CD14-positive monocyte (primary cell): ENCODE measurements around the gene ZAP70. TPM values are rescaled to one million over a fixed set of nuclear protein-coding genes. Genes with fewer than 3 reads are reported as not detected.
A peak's percentile ranks its signal among the peaks of the same experiment; 100 is the strongest.
"Not testable (repeated sequence)": the region's sequence is repeated elsewhere in the genome, so short reads cannot be mapped to it uniquely, and the experiment has no call there.

Experiments used
- DNase-seq, 3 donors: peaks; one replicate each; pipeline ENCODE4 v3.0.0-alpha.2; 2011 to 2022
- H2AFZ ChIP-seq: 2 replicates; pipeline ENCODE4 v1.6.0; 2012; ENCODE audit warnings: mild to moderate bottlenecking, low read depth, low read length, inconsistent platforms; ENCODE audit not compliant: insufficient read depth, poor library complexity, severe bottlenecking
- H3K27ac ChIP-seq, 2 donors: 1 replicate in 1 of 2; 2 replicates in 1 of 2; pipeline ENCODE4 v1.5.1; 2012 to 2013; ENCODE audit warnings: low read length in 2 of 2, control low read depth in 1 of 2, inconsistent platforms in 1 of 2, low read depth in 1 of 2, mild to moderate bottlenecking in 1 of 2
- H3K27me3 ChIP-seq, 2 donors: one replicate each; pipeline versions ENCODE4 v1.6.0 to v1.6.1; 2011 to 2013; ENCODE audit warnings: low read length in 2 of 2; ENCODE audit not compliant: control insufficient read depth in 2 of 2, insufficient read depth in 2 of 2
- H3K36me3 ChIP-seq, 2 donors: replicated peaks in 1 of 2; 1 replicate in 1 of 2; 2 replicates in 1 of 2; pipeline versions ENCODE4 v1.5.1 to v1.6.1; 2012 to 2013; ENCODE audit warnings: low read length in 2 of 2, control low read depth in 1 of 2, inconsistent platforms in 1 of 2, mild to moderate bottlenecking in 1 of 2; ENCODE audit not compliant: insufficient read depth in 2 of 2, control insufficient read depth in 1 of 2
- H3K4me1 ChIP-seq, 2 donors: 1 replicate in 1 of 2; 2 replicates in 1 of 2; pipeline versions ENCODE4 v1.5.1 to v1.6.1; 2012 to 2013; ENCODE audit warnings: low read length in 2 of 2, control low read depth in 1 of 2, inconsistent platforms in 1 of 2, mild to moderate bottlenecking in 1 of 2, moderate library complexity in 1 of 2; ENCODE audit not compliant: insufficient read depth in 2 of 2, control insufficient read depth in 1 of 2
- H3K4me2 ChIP-seq: replicated peaks from 2 replicates; pipeline ENCODE3; 2012; ENCODE audit warnings: low read length, moderate library complexity, mild to moderate bottlenecking; ENCODE audit not compliant: poor library complexity, severe bottlenecking; ENCODE audit errors: extremely low read depth
- H3K4me3 ChIP-seq, 3 experiments: fragments of 200-600 bp in 1 of 3; sonication (generic) in 1 of 3; replicated peaks in 1 of 3; 1 replicate in 2 of 3; 2 replicates in 1 of 3; pipeline ENCODE4 v1.5.1; 2011 to 2013; ENCODE audit warnings: low read length in 3 of 3, mild to moderate bottlenecking in 3 of 3, control low read depth in 2 of 3, low read depth in 2 of 3, inconsistent platforms in 1 of 3, moderate library complexity in 1 of 3
- H3K79me2 ChIP-seq: 2 replicates; pipeline ENCODE4 v1.6.0; 2012; ENCODE audit warnings: mild to moderate bottlenecking, control low read depth, inconsistent platforms, low read length, moderate library complexity; ENCODE audit not compliant: insufficient read depth
- H3K9ac ChIP-seq: 2 replicates; pipeline ENCODE4 v1.6.0; 2017; ENCODE audit warnings: low read length, mild to moderate bottlenecking; ENCODE audit not compliant: insufficient read depth, poor library complexity, severe bottlenecking
- H3K9me3 ChIP-seq, 2 donors: replicated peaks in 1 of 2; 1 replicate in 1 of 2; 2 replicates in 1 of 2; pipeline versions ENCODE4 v1.5.1 to v1.6.1; 2012 to 2013; ENCODE audit warnings: low read length in 2 of 2, control low read depth in 1 of 2; ENCODE audit not compliant: control insufficient read depth in 1 of 2, insufficient read depth in 1 of 2
- H4K20me1 ChIP-seq: 2 replicates; pipeline ENCODE4 v1.6.0; 2012; ENCODE audit warnings: mild to moderate bottlenecking, low read length, control low read depth, moderate library complexity; ENCODE audit not compliant: insufficient read depth
- H3K27ac Mint-ChIP-seq, 7 donors: one replicate each; pipeline ENCODE4 v1.8.0; 2020; ENCODE audit warnings: mild to moderate bottlenecking in 7 of 7, mixed read lengths in 7 of 7, moderate library complexity in 6 of 7, inconsistent platforms in 2 of 7
- H3K27me3 Mint-ChIP-seq, 3 donors: one replicate each; pipeline ENCODE4 v1.8.0; 2021 to 2022; ENCODE audit warnings: low read depth in 3 of 3, mild to moderate bottlenecking in 3 of 3, mixed read lengths in 3 of 3, moderate library complexity in 3 of 3, inconsistent platforms in 1 of 3
- H3K36me3 Mint-ChIP-seq, 2 donors: one replicate each; pipeline ENCODE4 v1.8.0; 2020; ENCODE audit warnings: mixed read lengths in 2 of 2, inconsistent platforms in 1 of 2, mild to moderate bottlenecking in 1 of 2
- H3K4me1 Mint-ChIP-seq: one replicate; pipeline ENCODE4 v1.8.0; 2020; ENCODE audit warnings: mild to moderate bottlenecking, mixed read lengths
- H3K4me3 Mint-ChIP-seq, 2 donors: one replicate each; pipeline ENCODE4 v1.8.0; 2020; ENCODE audit warnings: mild to moderate bottlenecking in 2 of 2, mixed read lengths in 2 of 2, moderate library complexity in 1 of 2
- H3K9me3 Mint-ChIP-seq, 7 donors: one replicate each; pipeline ENCODE4 v1.8.0; 2020 to 2022; ENCODE audit warnings: mixed read lengths in 7 of 7, mild to moderate bottlenecking in 6 of 7, moderate library complexity in 6 of 7, inconsistent platforms in 2 of 7
- WGBS: methylation state at CpG from one replicate; pipeline ENCODE4 v1.1.5; 2013; ENCODE audit warnings: missing lambda C conversion rate; ENCODE audit not compliant: insufficient coverage; 5-methylcytosine and 5-hydroxymethylcytosine counted together
- intact Hi-C, 2 donors: fragments of 100-400 bp; cut with micrococcal nuclease; formaldehyde crosslinking; loops; one replicate each; pipeline versions ENCODE4 v1.15.0 to v1.15.1; 2023
- polyA plus RNA-seq, 3 donors: library from polyadenylated mRNA; depleted of rRNA in 1 of 3; unstranded in 2 of 3; stranded (reverse) in 1 of 3; fragments of 300-500 nt in 2 of 3; fragments of >200 nt in 1 of 3; fragmentation: Illumina TruSeq in 2 of 3; gene quantifications; 1 replicate in 2 of 3; 2 replicates in 1 of 3; pipeline ENCODE4 v1.2.3, GENCODE V29; 2012 to 2021
- TF ChIP-seq, protein P1 (sequence below): fragments of 200-600 bp; IDR thresholded peaks from one replicate; pipeline ENCODE4 v1.8.0; 2022; ENCODE audit warnings: antibody characterized with exemption, mild to moderate bottlenecking

ZAP70 gene
- polyA plus RNA-seq, 3 donors = 0.30 to 0.69 (median 0.38) TPM

DNA sequence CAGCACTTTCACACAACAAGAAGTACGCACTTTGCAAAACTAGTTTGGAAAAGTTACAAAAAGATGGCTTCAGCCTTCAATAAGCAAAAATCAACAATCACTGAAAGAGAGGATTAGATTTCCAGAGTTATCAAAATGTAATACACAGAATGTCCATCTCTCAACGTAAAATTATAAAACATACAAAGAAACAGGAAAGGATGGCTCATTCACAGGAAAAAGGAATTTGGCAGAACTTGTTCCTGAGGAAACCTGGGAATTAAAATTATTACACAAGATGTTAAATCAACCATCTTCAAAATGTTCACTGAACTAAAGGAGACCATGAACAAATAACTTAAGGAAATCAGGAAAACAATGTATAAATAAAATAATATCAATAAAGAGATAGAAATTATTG, 35.9 kb upstream of the ZAP70 start:
- no peak overlapping the region for H3K9ac ChIP-seq
- no peak overlapping the region for H3K4me3 Mint-ChIP-seq
- H3K4me2 ChIP-seq = no peak overlapping the region
- H3K36me3 Mint-ChIP-seq = no peaks in the 10 kb centered on the region
- no peaks in the 10 kb centered on the region for H3K79me2 ChIP-seq
- H3K36me3 ChIP-seq = no peaks in the 10 kb centered on the region
- H3K4me1 ChIP-seq = no peaks in the 10 kb centered on the region
- H3K4me3 ChIP-seq = no peak overlapping the region
- H3K27me3 ChIP-seq = no peaks in the 10 kb centered on the region
- no peak overlapping the region for H3K27ac Mint-ChIP-seq
- WGBS = no CpG with 5 or more reads among the region's 2 CpGs
- H2AFZ ChIP-seq = no peak overlapping the region
- intact Hi-C loops = no loop called here
- TF ChIP-seq, protein P1, sequence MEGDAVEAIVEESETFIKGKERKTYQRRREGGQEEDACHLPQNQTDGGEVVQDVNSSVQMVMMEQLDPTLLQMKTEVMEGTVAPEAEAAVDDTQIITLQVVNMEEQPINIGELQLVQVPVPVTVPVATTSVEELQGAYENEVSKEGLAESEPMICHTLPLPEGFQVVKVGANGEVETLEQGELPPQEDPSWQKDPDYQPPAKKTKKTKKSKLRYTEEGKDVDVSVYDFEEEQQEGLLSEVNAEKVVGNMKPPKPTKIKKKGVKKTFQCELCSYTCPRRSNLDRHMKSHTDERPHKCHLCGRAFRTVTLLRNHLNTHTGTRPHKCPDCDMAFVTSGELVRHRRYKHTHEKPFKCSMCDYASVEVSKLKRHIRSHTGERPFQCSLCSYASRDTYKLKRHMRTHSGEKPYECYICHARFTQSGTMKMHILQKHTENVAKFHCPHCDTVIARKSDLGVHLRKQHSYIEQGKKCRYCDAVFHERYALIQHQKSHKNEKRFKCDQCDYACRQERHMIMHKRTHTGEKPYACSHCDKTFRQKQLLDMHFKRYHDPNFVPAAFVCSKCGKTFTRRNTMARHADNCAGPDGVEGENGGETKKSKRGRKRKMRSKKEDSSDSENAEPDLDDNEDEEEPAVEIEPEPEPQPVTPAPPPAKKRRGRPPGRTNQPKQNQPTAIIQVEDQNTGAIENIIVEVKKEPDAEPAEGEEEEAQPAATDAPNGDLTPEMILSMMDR = no peak
- H3K9me3 ChIP-seq = no peaks in the 10 kb centered on the region
- H3K27ac ChIP-seq = no peak overlapping the region
- H3K9me3 Mint-ChIP-seq = peaks cover 0 to 26% (median 14%) of the 10 kb centered on the region in 7 donors
- no peaks in the 10 kb centered on the region for H4K20me1 ChIP-seq
- peaks cover 10% of the 10 kb centered on the region for H3K4me1 Mint-ChIP-seq
- DNase-seq = no peak
- H3K27me3 Mint-ChIP-seq = peaks cover 3 to 5% (median 4%) of the 10 kb centered on the region in 3 donors

DNA sequence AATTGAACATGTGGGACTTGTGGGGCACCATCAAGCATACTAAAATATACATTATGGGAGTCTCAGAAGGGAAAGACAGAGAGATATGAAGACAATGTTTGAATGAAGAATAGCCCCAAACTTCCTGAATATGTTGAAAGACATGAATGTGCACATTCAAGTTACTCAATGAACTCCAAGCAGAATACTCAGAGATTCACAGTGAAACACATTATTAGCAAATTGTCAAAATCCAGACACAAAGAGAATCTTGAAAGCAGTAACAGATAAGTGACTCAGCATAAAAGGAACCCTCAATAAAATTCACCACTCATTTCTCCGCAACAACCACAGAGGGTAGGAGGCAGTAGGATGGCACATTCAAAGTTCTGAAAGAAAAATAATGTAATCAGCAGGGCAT, 35.1 kb upstream of the ZAP70 start:
- DNase-seq = no peak
- WGBS = no CpG with 5 or more reads among the region's 1 CpG
- Histone ChIP-seq H3K9me3 (no peaks in the 10 kb centered on the region), H3K27ac (no peak overlapping the region), H3K4me1 (no peaks in the 10 kb centered on the region), H3K9ac (no peak overlapping the region), H3K27me3 (no peaks in the 10 kb centered on the region), H3K4me3 (no peak overlapping the region), H4K20me1 (no peaks in the 10 kb centered on the region), H2AFZ (no peak overlapping the region), H3K79me2 (no peaks in the 10 kb centered on the region), H3K4me2 (no peak overlapping the region), H3K36me3 (no peaks in the 10 kb centered on the region)
- H3K9me3 Mint-ChIP-seq = peaks cover 0 to 26% (median 14%) of the 10 kb centered on the region in 7 donors
- peaks cover 5% of the 10 kb centered on the region for H3K4me1 Mint-ChIP-seq
- no peak overlapping the region for H3K27ac Mint-ChIP-seq
- H3K27me3 Mint-ChIP-seq = peaks cover 3 to 5% (median 4%) of the 10 kb centered on the region in 3 donors
- H3K36me3 Mint-ChIP-seq = no peaks in the 10 kb centered on the region
- TF ChIP-seq, protein P1 = no peak
- intact Hi-C loops = no loop called here
- peak overlapping the region in 1 of 2 donors; percentile 16 for H3K4me3 Mint-ChIP-seq

DNA sequence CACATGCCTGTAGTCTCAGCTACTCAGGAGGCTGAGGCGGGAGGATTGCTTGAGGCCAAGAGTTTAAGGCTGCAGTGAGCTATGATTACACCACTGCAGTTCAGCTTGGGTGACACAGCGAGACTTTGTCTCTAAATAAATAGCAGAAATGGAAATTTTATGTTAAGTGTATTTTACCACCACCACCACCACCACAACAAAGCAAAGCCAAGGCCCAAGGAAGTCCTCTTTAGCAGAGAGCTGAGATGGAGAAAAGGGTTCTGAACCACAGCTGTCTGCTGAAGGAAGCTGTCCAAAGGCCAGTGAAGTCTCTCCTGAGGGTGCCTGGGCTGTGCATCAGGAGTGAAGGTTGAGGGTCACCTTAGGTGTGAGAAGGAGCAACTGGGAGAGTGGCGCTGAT, 26.1 kb upstream of the ZAP70 start:
- H3K27me3 ChIP-seq, H3K4me1 Mint-ChIP-seq, H3K9me3 ChIP-seq, H3K27ac Mint-ChIP-seq, H3K36me3 ChIP-seq, H3K27me3 Mint-ChIP-seq, H3K79me2 ChIP-seq, H3K27ac ChIP-seq, H3K4me1 ChIP-seq, H3K9me3 Mint-ChIP-seq, H2AFZ ChIP-seq, H3K4me3 ChIP-seq, H3K4me3 Mint-ChIP-seq, H3K36me3 Mint-ChIP-seq, H3K9ac ChIP-seq, H4K20me1 ChIP-seq, H3K4me2 ChIP-seq, DNase-seq, intact Hi-C loops: not testable (repeated sequence)
- 67% methylated on average over 1 of the region's 3 CpGs for WGBS
